NCI-H1092 (cell line): ENCODE results near the gene KLHL29.

Source experiments
- DNase-seq: peaks from one replicate; lab custom pipeline; 2025; lab: John Stamatoyannopoulos, UW

The KLHL29 gene

GRCh38 chr2:23399674-23400261 is 14.8 kb downstream of the KLHL29 start:
- DNase-seq = no peak

- DNase-seq = no peak
These were observed 15.7 kb downstream of the KLHL29 start for GRCh38 chr2:23400703-23401102.

GRCh38 chr2:23401427-23402204 is 16.6 kb downstream of the KLHL29 start:
- no peak for DNase-seq

- no peak for DNase-seq
These were observed 17.3 kb downstream of the KLHL29 start for GRCh38 chr2:23402205-23402740.

- DNase-seq = peak; percentile 57
These were observed 19.4 kb downstream of the KLHL29 start for GRCh38 chr2:23404426-23404825.

GRCh38 chr2:23409248-23409647 is 24.3 kb downstream of the KLHL29 start:
- no peak for DNase-seq

- DNase-seq = no peak
These were observed 25.6 kb downstream of the KLHL29 start for GRCh38 chr2:23410596-23410995.

- no peak for DNase-seq
These were observed 26.9 kb downstream of the KLHL29 start for GRCh38 chr2:23411752-23412431.

GRCh38 chr2:23412556-23413155 is 27.7 kb downstream of the KLHL29 start:
- DNase-seq = no peak

GRCh38 chr2:23413641-23414040 is 28.7 kb downstream of the KLHL29 start:
- no peak for DNase-seq

- DNase-seq = no peak
These were observed 29.1 kb downstream of the KLHL29 start for GRCh38 chr2:23414106-23414505.

- no peak for DNase-seq
These were observed 29.9 kb downstream of the KLHL29 start for GRCh38 chr2:23414871-23415270.

- DNase-seq = no peak
These were observed 32.3 kb downstream of the KLHL29 start for GRCh38 chr2:23417310-23417709.

- no peak for DNase-seq
These were observed 33.1 kb downstream of the KLHL29 start for GRCh38 chr2:23418056-23418455.

GRCh38 chr2:23418461-23418911 is 33.5 kb downstream of the KLHL29 start:
- no peak for DNase-seq

GRCh38 chr2:23419171-23420090 is 34.5 kb downstream of the KLHL29 start:
- DNase-seq = no peak

GRCh38 chr2:23420091-23420839 is 35.3 kb downstream of the KLHL29 start:
- DNase-seq = no peak

- DNase-seq = no peak
These were observed 36.0 kb downstream of the KLHL29 start for GRCh38 chr2:23420840-23421476.

GRCh38 chr2:23422089-23423061 is 37.4 kb downstream of the KLHL29 start:
- no peak for DNase-seq
